Left ventricle myocardium inferior (tissue), 1 donor: ENCODE measurements around the gene NBAS. TPM values are rescaled to one million over a fixed set of nuclear protein-coding genes. Genes with fewer than 3 reads are reported as not detected.

Experiments
- DNase-seq: peaks from one replicate; pipeline ENCODE4 v3.0.0-alpha.2; 2020
- H3K27ac ChIP-seq: fragments of 200-600 bp; replicated peaks from 2 replicates; pipeline ENCODE4 v1.8.0; 2021
- H3K27me3 ChIP-seq: fragments of 200-600 bp; 2 replicates; pipeline ENCODE4 v1.8.0; 2021; ENCODE audit warnings: low read depth
- H3K36me3 ChIP-seq: fragments of 200-600 bp; 2 replicates; pipeline ENCODE4 v1.8.0; 2021
- H3K4me1 ChIP-seq: fragments of 200-600 bp; 2 replicates; pipeline ENCODE4 v1.8.0; 2021
- H3K4me3 ChIP-seq: fragments of 200-600 bp; 2 replicates; pipeline ENCODE4 v1.8.0; 2021; ENCODE audit warnings: mild to moderate bottlenecking, moderate library complexity
- H3K9me3 ChIP-seq: fragments of 200-600 bp; replicated peaks from 2 replicates; pipeline ENCODE4 v1.8.0; 2021
- CTCF ChIP-seq: fragments of 200-600 bp; IDR thresholded peaks from 2 replicates; pipeline ENCODE4 v1.8.0; 2021; ENCODE audit warnings: antibody characterized with exemption, mild to moderate bottlenecking, borderline replicate concordance
- intact Hi-C: fragments of 100-400 bp; cut with micrococcal nuclease; formaldehyde crosslinking; loops from one replicate; pipeline ENCODE4 v1.11.0; 2022
- total RNA-seq: library from RNA; stranded (reverse); fragmentation: NEBNext Ultra II Directional; extraction: Animal tissue kit (Norgen Biotek cat#: 25700); gene quantifications from one replicate; pipeline ENCODE4 v1.2.1, GENCODE V29; 2021
- donor health status: DM: no; HTN: yes; CAD: no; lungs with severe emphysema.

NBAS gene
- total RNA-seq, 1 donor from 2014 or later: 50.6 TPM

DNA sequence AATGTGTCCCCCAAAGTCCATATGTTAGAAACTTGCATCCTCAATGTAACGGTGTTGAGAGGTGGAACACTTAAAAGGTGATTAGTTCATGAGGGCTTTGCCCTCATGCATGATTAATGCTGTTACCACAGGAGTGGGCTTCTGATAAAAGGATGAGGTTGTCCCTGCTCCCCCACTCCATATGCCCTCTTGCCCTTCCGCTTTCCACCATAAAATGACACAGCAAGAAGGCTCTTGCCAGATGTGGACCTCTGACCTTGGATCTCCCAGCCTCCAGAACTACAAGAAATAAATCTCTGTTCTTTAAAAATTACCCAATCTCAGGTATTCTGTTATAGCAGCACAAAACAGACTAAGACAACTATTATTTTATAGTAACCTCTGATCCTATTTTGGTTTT is 412.1 kb downstream of the NBAS start:
- Histone ChIP-seq H3K27me3 (no peaks in the 10 kb centered on the region), H3K36me3 (no peaks in the 10 kb centered on the region), H3K4me3 (no peak overlapping the region), H3K4me1 (no peaks in the 10 kb centered on the region), H3K27ac (no peak overlapping the region), H3K9me3 (no peaks in the 10 kb centered on the region)
- DNase-seq: no peak
- intact Hi-C loops: no loop called here
- no peak for TF ChIP-seq CTCF

- TF ChIP-seq CTCF: no peak
- Histone ChIP-seq H3K36me3 (no peaks in the 10 kb centered on the region), H3K27me3 (no peaks in the 10 kb centered on the region), H3K4me3 (no peak overlapping the region), H3K27ac (no peak overlapping the region), H3K9me3 (no peaks in the 10 kb centered on the region), H3K4me1 (no peaks in the 10 kb centered on the region)
- no peak for DNase-seq
- intact Hi-C loops: no loop called here
These were observed 413.5 kb downstream of the NBAS start for GRCh38 chr2:15147591-15147990.

DNA sequence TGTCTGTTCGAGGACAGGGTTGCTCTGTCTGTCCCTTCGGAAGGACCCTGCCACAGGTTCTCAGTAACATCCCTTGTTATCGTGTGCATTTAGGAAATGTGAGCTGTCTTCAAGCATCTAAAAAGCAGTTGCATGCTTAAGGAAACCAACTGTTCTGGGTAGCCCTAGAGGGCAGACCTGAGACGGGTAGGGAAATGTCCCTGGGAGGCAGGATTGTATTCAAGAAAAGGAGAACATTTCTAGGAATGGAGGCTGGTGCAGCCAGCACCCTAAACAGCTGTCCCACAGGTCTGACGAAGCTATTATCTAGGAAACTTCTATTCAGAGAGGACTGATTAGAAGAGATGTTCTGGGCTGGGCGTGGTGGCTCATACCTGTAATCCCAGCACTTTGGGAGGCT is 414.2 kb downstream of the NBAS start:
- Histone ChIP-seq H3K9me3 (no peaks in the 10 kb centered on the region), H3K27ac (no peak overlapping the region), H3K4me3 (no peak overlapping the region), H3K36me3 (no peaks in the 10 kb centered on the region), H3K27me3 (no peaks in the 10 kb centered on the region), H3K4me1 (no peaks in the 10 kb centered on the region)
- DNase-seq: no peak
- TF ChIP-seq CTCF: no peak
- intact Hi-C loops: no loop called here

DNA sequence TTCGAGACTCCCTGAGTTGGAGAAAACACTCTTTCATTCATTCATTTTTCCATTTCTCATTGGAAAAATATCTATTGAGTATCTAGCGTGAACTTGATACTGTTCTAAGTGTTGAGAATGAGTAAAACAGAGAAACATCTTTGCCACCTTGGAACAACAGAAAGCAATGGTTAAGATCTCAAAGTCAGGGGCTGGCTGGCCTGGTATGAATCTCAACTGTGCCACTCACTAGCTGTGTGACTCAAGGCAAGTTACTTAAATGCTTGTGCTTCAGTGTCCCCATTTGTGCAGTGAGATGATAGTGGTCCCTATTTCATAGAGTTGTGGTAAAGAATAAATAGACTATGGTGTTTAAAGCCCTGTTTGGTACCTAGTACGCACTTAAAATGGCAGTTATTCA is 415.2 kb downstream of the NBAS start:
- intact Hi-C loops: no loop called here
- no peak for DNase-seq
- Histone ChIP-seq H3K4me3 (no peak overlapping the region), H3K9me3 (no peaks in the 10 kb centered on the region), H3K36me3 (no peaks in the 10 kb centered on the region), H3K4me1 (no peaks in the 10 kb centered on the region), H3K27me3 (no peaks in the 10 kb centered on the region), H3K27ac (no peak overlapping the region)
- no peak for TF ChIP-seq CTCF

DNA sequence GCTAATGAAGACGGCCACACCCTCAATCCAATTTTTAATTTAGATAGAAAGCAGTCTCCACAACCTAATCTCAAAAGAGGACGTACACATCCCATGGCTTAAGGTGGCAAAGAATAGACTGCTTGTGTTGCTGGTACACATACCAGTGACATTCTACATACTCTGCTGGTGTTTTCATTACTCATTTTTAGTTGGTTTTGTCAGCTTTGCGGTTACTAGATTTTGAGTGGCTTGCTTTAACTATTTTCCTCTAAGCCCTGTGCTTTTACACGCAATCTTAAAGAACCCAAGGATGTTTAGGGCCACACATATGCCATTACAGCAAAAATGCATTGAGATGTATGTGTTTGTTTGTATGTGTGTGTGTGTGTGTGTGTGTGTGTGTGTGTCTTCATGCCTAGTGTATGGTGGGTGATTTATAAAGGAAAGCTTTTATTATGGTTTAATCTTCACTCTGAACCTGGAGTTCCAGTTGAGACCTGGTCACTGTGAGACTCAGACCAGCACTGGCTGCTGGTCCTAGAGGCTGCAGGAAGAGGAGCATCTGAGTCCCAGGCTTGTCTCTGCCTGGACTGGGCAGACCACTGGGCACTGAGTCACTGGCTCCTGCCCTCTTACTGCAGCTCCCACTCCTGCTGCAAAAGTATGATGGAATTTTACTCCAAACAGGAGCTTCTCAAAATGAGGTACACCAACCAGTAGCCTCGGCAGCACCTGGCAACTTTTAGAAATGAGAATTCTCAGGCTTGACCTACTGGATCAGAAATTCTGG is 415.9 kb downstream of the NBAS start:
- Histone ChIP-seq H3K4me1 (no peaks in the 10 kb centered on the region), H3K9me3 (peaks cover 4% of the 10 kb centered on the region), H3K27ac (no peak overlapping the region), H3K27me3 (no peaks in the 10 kb centered on the region), H3K36me3 (no peaks in the 10 kb centered on the region), H3K4me3 (no peak overlapping the region)
- no peak for DNase-seq
- no peak for TF ChIP-seq CTCF
- intact Hi-C loops: no loop called here
